WTC11 (cell line): ENCODE results near the gene ZRSR2.

ENCODE experiments used
- ATF1 ChIP-seq: sonication (generic); formaldehyde crosslinking; IDR thresholded peaks from 2 replicates; pipeline ENCODE4 v1.8.1; 2023; ENCODE audit warnings: mild to moderate bottlenecking, moderate library complexity, missing genetic modification reagents
- ETV6 ChIP-seq: sonication (generic); formaldehyde crosslinking; IDR thresholded peaks from 2 replicates; pipeline ENCODE4 v1.8.1; 2022; ENCODE audit warnings: mild to moderate bottlenecking, missing genetic modification reagents
- MYBL2 ChIP-seq: sonication (generic); formaldehyde crosslinking; IDR thresholded peaks from 2 replicates; pipeline ENCODE4 v1.8.1; 2023; ENCODE audit warnings: mild to moderate bottlenecking, moderate library complexity, missing genetic modification reagents
- NFE2L1 ChIP-seq: sonication (generic); formaldehyde crosslinking; IDR thresholded peaks from 2 replicates; pipeline ENCODE4 v1.8.1; 2023; ENCODE audit warnings: missing genetic modification reagents
- OVOL2 ChIP-seq: fragments of 250-450 bp; sonication (Bioruptor Pico); IDR thresholded peaks from 2 replicates; pipeline ENCODE4 v1.9.0; 2021; ENCODE audit warnings: mild to moderate bottlenecking, borderline replicate concordance
- SOX15 ChIP-seq: fragments of 250-450 bp; sonication (Bioruptor Pico); IDR thresholded peaks from 2 replicates; pipeline ENCODE4 v1.9.0; 2021; ENCODE audit warnings: mild to moderate bottlenecking
- TEAD4 ChIP-seq: sonication (generic); formaldehyde crosslinking; IDR thresholded peaks from 2 replicates; pipeline ENCODE4 v1.8.0; 2022; ENCODE audit warnings: mild to moderate bottlenecking, missing genetic modification reagents
- ZBTB21 ChIP-seq: sonication (generic); formaldehyde crosslinking; IDR thresholded peaks from 2 replicates; pipeline ENCODE4 v1.8.1; 2023; ENCODE audit warnings: mild to moderate bottlenecking, missing genetic modification reagents, borderline replicate concordance
- ZNF138 ChIP-seq: sonication (generic); formaldehyde crosslinking; conservative IDR thresholded peaks from 2 replicates; pipeline ENCODE4 v1.8.1; 2022; ENCODE audit warnings: mild to moderate bottlenecking, moderate library complexity, missing genetic modification reagents
- ZNF219 ChIP-seq: sonication (generic); formaldehyde crosslinking; IDR thresholded peaks from 2 replicates; pipeline ENCODE4 v1.8.0; 2023; ENCODE audit warnings: missing genetic modification reagents, mild to moderate bottlenecking, borderline replicate concordance
- TF ChIP-seq, protein P1 (sequence below): fragments of 200-600 bp; IDR thresholded peaks from 2 replicates; pipeline ENCODE4 v1.8.0; 2022; ENCODE audit warnings: antibody characterized with exemption
- TF ChIP-seq, protein P2 (sequence below): sonication (generic); formaldehyde crosslinking; IDR thresholded peaks from 2 replicates; pipeline ENCODE4 v1.8.1; 2022; ENCODE audit warnings: low read depth, missing genetic modification reagents, borderline replicate concordance
- TF ChIP-seq, protein P3 (sequence below): sonication (generic); formaldehyde crosslinking; IDR thresholded peaks from 2 replicates; pipeline ENCODE4 v1.8.0; 2022; ENCODE audit warnings: mild to moderate bottlenecking, missing genetic modification reagents

DNA sequence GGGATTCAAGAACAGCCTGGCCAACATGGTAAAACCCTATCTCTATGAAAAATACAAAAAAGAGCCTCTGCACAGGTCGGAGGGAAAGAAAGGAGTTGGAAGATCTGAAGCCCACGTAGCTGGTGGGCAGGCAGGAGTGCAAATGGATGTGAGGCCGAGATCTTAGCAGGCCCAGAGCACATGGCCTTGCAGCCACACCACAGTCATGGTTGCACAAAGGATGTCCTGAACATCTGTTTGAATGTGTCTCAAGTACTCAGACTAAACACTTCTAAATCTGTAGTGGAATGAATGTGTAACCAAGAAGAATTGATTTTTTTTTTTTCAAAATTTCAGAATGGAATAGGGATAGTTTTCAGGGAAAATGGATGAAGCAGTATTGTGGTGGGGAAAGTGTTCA lies 41.4 kb upstream of the ZRSR2 start:
- TF ChIP-seq NFE2L1 (CRISPR knock-in tag) (no peak), ETV6 (CRISPR knock-in tag) (no peak), ZNF138 (CRISPR knock-in tag) (no peak), OVOL2 (CRISPR knock-in tag) (no peak), MYBL2 (CRISPR knock-in tag) (no peak), TEAD4 (no peak), SOX15 (CRISPR knock-in tag) (no peak), ATF1 (no peak), ZNF219 (CRISPR knock-in tag) (no peak), ZBTB21 (no peak)
- TF ChIP-seq, protein P1, sequence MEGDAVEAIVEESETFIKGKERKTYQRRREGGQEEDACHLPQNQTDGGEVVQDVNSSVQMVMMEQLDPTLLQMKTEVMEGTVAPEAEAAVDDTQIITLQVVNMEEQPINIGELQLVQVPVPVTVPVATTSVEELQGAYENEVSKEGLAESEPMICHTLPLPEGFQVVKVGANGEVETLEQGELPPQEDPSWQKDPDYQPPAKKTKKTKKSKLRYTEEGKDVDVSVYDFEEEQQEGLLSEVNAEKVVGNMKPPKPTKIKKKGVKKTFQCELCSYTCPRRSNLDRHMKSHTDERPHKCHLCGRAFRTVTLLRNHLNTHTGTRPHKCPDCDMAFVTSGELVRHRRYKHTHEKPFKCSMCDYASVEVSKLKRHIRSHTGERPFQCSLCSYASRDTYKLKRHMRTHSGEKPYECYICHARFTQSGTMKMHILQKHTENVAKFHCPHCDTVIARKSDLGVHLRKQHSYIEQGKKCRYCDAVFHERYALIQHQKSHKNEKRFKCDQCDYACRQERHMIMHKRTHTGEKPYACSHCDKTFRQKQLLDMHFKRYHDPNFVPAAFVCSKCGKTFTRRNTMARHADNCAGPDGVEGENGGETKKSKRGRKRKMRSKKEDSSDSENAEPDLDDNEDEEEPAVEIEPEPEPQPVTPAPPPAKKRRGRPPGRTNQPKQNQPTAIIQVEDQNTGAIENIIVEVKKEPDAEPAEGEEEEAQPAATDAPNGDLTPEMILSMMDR, result no peak
- TF ChIP-seq, protein P2, sequence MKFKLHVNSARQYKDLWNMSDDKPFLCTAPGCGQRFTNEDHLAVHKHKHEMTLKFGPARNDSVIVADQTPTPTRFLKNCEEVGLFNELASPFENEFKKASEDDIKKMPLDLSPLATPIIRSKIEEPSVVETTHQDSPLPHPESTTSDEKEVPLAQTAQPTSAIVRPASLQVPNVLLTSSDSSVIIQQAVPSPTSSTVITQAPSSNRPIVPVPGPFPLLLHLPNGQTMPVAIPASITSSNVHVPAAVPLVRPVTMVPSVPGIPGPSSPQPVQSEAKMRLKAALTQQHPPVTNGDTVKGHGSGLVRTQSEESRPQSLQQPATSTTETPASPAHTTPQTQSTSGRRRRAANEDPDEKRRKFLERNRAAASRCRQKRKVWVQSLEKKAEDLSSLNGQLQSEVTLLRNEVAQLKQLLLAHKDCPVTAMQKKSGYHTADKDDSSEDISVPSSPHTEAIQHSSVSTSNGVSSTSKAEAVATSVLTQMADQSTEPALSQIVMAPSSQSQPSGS (CRISPR knock-in tag), result no peak
- TF ChIP-seq, protein P3, sequence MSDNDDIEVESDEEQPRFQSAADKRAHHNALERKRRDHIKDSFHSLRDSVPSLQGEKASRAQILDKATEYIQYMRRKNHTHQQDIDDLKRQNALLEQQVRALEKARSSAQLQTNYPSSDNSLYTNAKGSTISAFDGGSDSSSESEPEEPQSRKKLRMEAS (CRISPR knock-in tag), result no peak
